ENCODE measurements around the gene IFNL1. TPM values are rescaled to one million over a fixed set of nuclear protein-coding genes. Genes with fewer than 3 reads are reported as not detected.

IFNL1 gene
- total RNA-seq = not detected

GRCh38 chr19:39296055-39296645 is at the start of gene IFNL1:
IFNL1 (plus strand) TSS chr19:39296407; CDS start chr19:39296422, 15 bp downstream.
- ATAC-seq (no peak), DNase-seq (no peak)
- H3K9me3 ChIP-seq = no peaks in the 10 kb centered on the region
- H3K27ac ChIP-seq = no peak within 1 kb of the TSS
- TF ChIP-seq POLR2A (IDR thresholded peaks at IDR 0.05) (no peak), CTCF (IDR thresholded peaks at IDR 0.05 in 4 of 5, conservative IDR thresholded peaks at IDR 0.05 in 1 of 5) (no peak)
- peaks cover 0 to 5% (median 5%) of the 10 kb centered on the region in 3 donors for H3K27me3 ChIP-seq
- in situ Hi-C loops (cut with MboI; ENCODE audit: low sequenced_read_pairs in 4 of 4) (no loop called here), intact Hi-C loops (cut with DNase I; ENCODE audit: low total_unique reads) (no loop called here)
- no peaks in the 10 kb centered on the region for H3K4me1 ChIP-seq
- H3K4me3 ChIP-seq = no peak within 1 kb of the TSS
- no peaks in the 10 kb centered on the region for H3K36me3 ChIP-seq

GRCh38 chr19:39246951-39247669 is 49.1 kb upstream of the IFNL1 start:
- TF ChIP-seq POLR2A (IDR thresholded peaks at IDR 0.05) (no peak), CTCF (IDR thresholded peaks at IDR 0.05 in 4 of 5, conservative IDR thresholded peaks at IDR 0.05 in 1 of 5) (no peak)
- intact Hi-C loops (cut with DNase I; ENCODE audit: low total_unique reads) (no loop called here), in situ Hi-C loops (cut with MboI; ENCODE audit: low sequenced_read_pairs in 4 of 4) (no loop called here)
- no peak overlapping the region for H3K4me3 ChIP-seq
- no peaks in the 10 kb centered on the region for H3K4me1 ChIP-seq
- H3K36me3 ChIP-seq = no peaks in the 10 kb centered on the region
- H3K27ac ChIP-seq = no peak overlapping the region
- H3K27me3 ChIP-seq = peaks cover 32 to 35% (median 35%) of the 10 kb centered on the region in 3 donors
- no peak for DNase-seq
- no peak for ATAC-seq
- no peaks in the 10 kb centered on the region for H3K9me3 ChIP-seq

DNA sequence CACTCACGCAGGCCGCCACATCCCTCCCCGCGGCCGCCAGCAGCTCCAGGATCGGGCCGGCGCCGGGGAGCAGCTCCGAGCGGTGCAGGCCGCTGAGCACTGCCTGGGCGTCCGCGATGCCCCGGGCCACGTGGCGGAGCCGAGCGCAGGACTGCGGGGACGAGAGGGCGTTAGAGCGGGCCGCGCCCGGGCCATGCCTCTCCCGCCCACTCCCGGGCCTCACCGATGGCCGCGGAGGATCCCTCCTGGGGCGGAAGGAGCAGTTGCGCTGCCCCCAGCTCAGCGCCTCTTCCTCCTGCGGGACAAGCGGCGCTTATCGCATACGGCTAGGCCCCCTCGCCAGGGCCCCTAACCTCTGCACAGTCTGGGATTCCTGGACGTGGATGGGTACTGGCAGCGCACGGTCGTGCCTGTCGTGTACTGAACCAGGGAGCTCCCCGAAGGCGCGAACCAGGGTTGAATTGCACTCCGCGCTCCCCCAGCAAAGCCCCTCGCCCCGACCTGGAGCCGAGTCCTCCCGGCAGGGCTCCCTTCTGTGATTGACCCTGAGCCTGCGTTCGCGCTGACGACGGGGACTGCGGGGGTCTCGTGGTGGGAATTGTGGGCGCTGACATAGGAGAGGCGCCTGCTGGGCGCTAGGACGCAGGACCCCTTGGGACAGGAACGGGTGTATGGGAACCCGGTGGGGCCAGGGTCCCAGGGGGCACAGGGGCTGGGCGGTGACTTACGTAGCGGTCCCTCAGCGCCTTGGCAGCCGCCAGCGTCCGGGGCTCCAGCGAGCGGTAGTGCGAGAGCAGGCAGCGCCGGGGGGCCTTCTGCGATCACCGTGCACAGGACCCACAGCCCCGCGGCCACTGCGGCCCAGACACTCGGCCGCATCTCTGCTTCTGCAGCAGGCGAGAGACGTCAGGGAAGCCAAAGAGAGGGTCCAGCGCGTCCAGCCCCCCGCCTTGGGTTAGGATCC is 48.2 kb upstream of the IFNL1 start:
- ATAC-seq (no peak), DNase-seq (no peak)
- TF ChIP-seq POLR2A (IDR thresholded peaks at IDR 0.05) = no peak
- no peak for TF ChIP-seq CTCF (IDR thresholded peaks at IDR 0.05 in 4 of 5, conservative IDR thresholded peaks at IDR 0.05 in 1 of 5)
- Histone ChIP-seq H3K4me3 (no peak overlapping the region), H3K4me1 (no peaks in the 10 kb centered on the region), H3K27me3 (peaks cover 32 to 35% (median 35%) of the 10 kb centered on the region in 3 donors), H3K9me3 (no peaks in the 10 kb centered on the region), H3K36me3 (no peaks in the 10 kb centered on the region), H3K27ac (no peak overlapping the region)
- intact Hi-C loops (cut with DNase I; ENCODE audit: low total_unique reads) = no loop called here
- in situ Hi-C loops (cut with MboI; ENCODE audit: low sequenced_read_pairs in 4 of 4) = no loop called here

DNA sequence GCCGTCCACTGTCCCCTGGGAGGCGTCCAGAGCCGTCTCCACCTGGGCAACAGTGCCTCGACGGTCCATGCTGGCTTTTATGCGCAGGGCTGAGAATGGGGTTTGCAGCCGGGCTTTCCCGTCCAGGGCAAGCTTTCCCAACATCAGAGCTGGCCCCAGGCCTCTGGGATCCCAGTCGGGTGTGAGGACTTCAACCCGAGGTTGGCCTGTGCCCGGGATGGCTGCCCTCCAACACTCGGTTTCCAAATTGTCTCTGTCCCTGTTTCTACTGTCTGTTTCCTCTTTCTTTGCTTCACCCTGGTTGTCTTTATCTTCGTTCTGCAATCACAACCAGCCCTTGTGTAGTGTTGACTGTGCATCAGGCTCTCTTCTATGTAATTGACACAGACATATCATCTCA is 47.4 kb upstream of the IFNL1 start, which contains the start of gene IFNL4:
IFNL4 (minus strand) TSS at position 51 of the 400 bp plus-strand sequence.
- no peak for DNase-seq
- no peak for ATAC-seq
- in situ Hi-C loops (cut with MboI; ENCODE audit: low sequenced_read_pairs in 4 of 4) (no loop called here), intact Hi-C loops (cut with DNase I; ENCODE audit: low total_unique reads) (no loop called here)
- TF ChIP-seq CTCF (IDR thresholded peaks at IDR 0.05 in 4 of 5, conservative IDR thresholded peaks at IDR 0.05 in 1 of 5) (no peak), POLR2A (IDR thresholded peaks at IDR 0.05) (no peak)
- H3K4me1 ChIP-seq = no peaks in the 10 kb centered on the region
- H3K36me3 ChIP-seq = no peaks in the 10 kb centered on the region
- no peak within 1 kb of the TSS for H3K4me3 ChIP-seq
- no peak within 1 kb of the TSS for H3K27ac ChIP-seq
- peaks cover 32 to 38% (median 35%) of the 10 kb centered on the region in 3 donors for H3K27me3 ChIP-seq
- H3K9me3 ChIP-seq = no peaks in the 10 kb centered on the region
